ENCODE measurements around the gene DPYSL3.

DNA sequence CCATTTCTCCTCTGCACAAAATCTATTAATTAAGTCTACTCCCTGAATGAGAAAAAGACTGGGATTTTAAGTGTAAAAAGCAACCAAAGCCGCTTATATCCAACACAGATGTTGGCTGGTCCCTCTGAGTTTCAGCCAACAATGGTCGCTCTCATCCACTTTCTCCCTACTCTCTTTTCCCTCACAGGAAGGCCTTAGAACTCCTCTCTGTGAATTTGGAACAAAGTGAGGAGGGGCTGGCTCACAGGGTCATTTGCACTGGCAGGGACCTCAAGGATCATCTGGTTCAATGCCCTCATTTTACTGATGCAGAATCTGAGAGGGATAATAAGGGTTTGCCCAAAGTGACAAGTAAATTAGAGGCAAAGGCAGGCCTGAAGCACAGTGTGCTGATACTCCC, 64.0 kb downstream of the DPYSL3 start:
- TF ChIP-seq, protein P1, sequence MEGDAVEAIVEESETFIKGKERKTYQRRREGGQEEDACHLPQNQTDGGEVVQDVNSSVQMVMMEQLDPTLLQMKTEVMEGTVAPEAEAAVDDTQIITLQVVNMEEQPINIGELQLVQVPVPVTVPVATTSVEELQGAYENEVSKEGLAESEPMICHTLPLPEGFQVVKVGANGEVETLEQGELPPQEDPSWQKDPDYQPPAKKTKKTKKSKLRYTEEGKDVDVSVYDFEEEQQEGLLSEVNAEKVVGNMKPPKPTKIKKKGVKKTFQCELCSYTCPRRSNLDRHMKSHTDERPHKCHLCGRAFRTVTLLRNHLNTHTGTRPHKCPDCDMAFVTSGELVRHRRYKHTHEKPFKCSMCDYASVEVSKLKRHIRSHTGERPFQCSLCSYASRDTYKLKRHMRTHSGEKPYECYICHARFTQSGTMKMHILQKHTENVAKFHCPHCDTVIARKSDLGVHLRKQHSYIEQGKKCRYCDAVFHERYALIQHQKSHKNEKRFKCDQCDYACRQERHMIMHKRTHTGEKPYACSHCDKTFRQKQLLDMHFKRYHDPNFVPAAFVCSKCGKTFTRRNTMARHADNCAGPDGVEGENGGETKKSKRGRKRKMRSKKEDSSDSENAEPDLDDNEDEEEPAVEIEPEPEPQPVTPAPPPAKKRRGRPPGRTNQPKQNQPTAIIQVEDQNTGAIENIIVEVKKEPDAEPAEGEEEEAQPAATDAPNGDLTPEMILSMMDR (conservative IDR thresholded peaks at IDR 0.05; ENCODE audit: low read depth, low read length) = no peak
- TF ChIP-seq EZH2 (IDR thresholded peaks at IDR 0.05; ENCODE audit: borderline replicate concordance, low read depth, low read length, poor library complexity, severe bottlenecking) = no peak
